Right ventricle myocardium inferior (tissue), 1 donor: ENCODE measurements around the gene INPP5A. TPM values are rescaled to one million over a fixed set of nuclear protein-coding genes. Genes with fewer than 3 reads are reported as not detected.
A peak's percentile ranks its signal among the peaks of the same experiment; 100 is the strongest.
"Not testable (repeated sequence)": the region's sequence is repeated elsewhere in the genome, so short reads cannot be mapped to it uniquely, and the experiment has no call there.

Experiments
- ATAC-seq: fragments of 200-7000 bp; cut with Tn5 transposase; one replicate; pipeline ENCODE4 v1.9.1; 2020; ENCODE audit warnings: mild to moderate bottlenecking, moderate library complexity
- DNase-seq: peaks from one replicate; pipeline ENCODE4 v3.0.0; 2021; ENCODE audit errors: missing footprints
- intact Hi-C: fragments of 100-400 bp; cut with DNase I; formaldehyde crosslinking; loops from one replicate; pipeline ENCODE4 v1.11.0; 2022
- total RNA-seq: library from RNA; stranded (reverse); fragmentation: NEBNext Ultra II Directional; extraction: Animal tissue kit (Norgen Biotek cat#: 25700); gene quantifications from one replicate; pipeline ENCODE4 v1.2.1, GENCODE V29; 2021
- donor health status: DM: no; HTN: yes; CAD: no; lungs with severe emphysema.

Gene INPP5A
- total RNA-seq, 1 donor from 2014 or later, result 108 TPM

DNA sequence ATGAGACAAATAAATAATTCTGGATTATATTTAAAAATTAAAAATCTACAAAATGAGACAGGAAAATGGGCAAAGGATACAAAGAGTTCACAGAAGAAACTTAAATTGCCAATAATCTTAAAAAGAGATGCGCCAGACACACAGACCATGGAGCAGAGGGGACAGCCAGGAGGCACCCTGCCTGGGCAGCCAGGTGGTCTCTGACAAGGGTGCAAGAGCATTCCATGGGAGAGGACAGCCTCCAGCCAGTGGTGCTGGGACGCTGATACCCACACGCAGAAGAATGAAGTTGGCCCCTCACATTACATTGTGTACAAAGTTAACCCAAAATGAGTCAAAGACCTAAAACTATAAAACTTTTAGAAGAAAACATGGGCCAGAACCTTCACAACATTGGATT, 142.1 kb downstream of the INPP5A start:
- DNase-seq, result no peak
- intact Hi-C loops, result no loop called here
- no peak for ATAC-seq

DNA sequence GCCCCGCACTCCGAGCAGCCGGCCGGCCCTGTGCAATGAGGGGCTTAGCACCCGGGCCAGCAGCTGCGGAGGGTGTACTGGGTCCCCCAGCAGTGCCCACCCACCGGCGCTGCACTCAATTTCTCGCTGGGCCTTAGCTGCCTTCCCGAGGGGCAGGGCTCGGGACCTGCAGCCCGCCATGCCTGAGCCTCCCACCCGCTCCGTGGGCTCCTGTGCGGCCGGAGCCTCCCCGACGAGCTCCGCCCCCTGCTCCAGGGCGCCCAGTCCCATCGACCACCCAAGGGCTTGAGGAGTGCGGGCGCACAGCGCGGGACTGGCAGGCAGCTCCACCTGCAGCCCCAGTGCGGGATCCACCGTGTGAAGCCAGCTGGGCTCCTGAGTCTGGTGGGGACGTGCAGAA, 143.2 kb downstream of the INPP5A start:
- ATAC-seq, intact Hi-C loops, DNase-seq: not testable (repeated sequence)

DNA sequence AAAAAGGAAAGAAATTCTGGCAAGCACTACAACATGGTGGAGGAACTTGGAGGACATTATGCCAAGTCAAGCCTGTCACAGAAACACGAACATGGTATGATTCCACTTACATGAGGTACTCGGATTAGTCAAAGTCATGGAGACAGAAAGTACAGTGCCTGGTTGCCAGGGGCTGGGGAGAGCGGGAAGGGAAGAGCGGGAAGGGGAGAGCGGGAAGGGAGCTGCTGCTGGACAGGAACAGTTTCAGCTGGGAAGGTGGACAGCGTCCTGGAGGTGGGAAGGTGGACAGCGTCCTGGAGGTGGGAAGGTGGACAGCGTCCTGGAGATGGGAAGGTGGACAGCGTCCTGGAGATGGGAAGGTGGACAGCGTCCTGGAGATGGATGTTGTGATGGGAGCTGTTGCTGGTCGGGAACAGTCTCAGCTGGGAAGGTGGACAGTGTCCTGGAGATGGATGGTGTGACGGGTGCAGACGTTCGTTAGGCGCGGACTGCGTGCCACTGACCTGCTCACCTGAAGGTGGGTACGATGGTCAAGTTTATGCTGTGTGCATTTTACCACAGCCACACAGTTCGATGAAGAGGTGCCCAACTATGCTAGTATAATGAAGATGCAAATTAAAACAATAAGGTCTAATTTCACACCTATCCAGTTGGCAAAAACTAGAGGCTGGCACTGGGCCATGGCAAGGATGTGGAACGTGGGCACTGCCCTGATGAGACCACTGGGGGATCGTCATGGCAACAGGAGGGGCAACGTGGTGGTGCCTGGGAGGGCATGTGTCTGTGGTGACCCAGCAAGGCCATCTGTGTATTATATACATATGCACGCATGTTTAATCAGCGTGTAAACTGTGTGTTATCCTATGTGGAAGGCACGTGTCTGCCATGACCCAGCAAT, 144.5 kb downstream of the INPP5A start:
- intact Hi-C loops, result no loop called here
- no peak for DNase-seq
- no peak for ATAC-seq

DNA sequence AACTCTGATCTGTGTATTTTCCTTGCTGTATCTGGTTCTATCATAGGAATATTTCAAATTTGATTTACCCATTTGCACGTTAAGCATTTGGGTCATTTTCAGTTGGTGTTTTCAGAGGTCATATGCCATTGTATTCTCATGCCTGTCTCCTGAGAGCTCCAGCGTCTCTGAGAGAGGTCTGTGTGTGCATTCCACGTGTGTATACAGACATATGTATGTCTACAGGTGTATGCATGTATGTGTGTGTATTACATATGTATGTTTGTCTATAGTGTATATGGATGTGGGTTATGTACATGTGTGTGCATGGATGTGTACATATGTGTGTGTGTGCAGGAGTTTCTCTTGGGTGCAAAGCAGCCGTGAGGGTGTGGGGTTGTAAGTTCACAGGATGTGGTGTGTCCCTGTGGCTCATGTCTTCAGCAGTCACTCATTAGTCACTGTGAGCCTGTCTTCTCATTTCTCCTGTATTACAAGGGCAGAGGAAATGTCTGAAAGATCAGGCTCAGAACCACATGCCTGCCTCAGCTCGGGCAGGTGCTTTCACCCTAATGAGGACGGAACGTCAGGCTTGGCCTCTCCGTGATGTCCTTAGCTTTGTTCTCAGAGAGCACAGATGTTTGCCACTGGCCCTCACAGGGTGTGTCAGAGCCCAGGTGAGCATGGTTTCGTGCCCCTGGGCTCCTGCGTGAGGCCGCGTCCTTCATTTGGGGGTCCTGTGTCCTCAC, 146.7 kb downstream of the INPP5A start:
- intact Hi-C loops, result no loop called here
- DNase-seq, result no peak
- no peak for ATAC-seq

DNA sequence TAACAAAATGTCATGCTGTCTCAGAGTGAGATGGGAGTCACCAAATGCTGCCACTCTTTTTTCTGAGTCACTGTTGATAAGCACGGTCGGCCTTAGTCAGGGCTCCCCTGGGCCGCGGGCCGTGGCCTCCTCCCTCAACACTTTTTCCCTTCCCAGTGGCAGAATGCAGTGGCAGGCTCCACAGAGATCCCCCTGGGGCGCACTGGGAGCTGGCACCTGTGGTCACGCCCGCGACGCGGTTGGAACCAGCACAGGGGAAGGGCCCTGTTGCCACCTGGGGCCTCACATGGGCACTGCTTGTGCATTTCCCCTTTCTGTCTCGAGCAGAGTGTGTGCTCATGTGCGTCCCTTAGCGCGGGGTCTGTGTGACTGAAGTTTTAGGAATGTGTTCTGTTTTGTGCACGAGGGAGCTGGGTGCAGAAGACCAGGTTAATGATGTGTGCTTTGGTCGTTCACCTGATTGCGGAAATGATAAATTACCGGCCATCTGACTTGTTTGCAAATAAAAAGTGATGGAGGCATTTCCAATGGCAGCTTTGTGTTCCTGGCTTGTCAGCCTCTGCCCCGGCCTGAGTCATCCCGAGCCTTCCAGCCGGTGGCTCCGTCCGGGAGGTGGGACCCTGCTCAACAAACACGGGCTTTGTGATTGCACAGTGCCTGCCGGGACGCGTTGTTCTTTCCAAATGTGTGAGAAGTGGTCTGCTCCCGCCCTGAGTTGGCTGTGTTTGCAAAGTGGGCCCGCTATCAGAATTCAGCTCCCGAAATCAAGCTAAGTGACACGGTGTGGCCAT, 147.7 kb downstream of the INPP5A start:
- intact Hi-C loops, result no loop called here
- ATAC-seq (peak; percentile 81), DNase-seq (no peak)

DNA sequence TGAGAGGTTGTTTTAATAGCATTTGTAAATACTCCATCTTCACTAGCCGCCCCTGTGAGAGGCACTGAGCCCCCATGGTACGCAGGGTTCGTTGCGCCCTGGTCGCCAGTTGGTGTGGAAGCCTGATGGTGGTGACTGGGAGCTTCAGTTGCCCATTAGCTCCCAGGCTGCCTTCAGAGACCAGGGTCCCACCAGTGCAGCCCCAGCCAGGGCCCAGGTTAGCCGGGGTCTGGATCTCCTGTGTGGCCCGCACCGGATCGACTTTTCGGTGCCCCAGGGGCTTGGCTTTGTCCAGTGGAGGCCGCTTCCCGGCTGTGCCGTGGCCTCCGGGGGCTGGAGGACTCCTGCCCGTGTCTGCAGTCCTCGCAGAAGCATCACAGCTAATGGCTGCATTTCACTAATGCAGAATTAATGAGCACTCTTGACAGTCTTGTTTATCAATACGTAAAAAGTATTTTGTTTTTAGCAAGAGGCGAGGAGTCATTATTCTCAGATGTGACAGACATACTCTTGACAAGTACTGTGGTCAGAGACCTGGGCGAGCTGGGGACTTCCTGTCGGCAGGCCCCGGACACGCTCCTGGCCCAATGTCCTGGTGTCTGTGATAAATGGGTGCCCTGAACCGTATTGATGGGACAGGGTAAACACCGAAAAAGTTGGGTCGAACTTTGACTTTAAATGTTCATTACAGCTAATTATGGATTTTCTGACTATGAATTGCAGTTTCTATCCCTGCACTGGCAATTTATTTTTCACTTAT, 148.5 kb downstream of the INPP5A start:
- intact Hi-C loops, result no loop called here
- ATAC-seq, result no peak
- no peak for DNase-seq

DNA sequence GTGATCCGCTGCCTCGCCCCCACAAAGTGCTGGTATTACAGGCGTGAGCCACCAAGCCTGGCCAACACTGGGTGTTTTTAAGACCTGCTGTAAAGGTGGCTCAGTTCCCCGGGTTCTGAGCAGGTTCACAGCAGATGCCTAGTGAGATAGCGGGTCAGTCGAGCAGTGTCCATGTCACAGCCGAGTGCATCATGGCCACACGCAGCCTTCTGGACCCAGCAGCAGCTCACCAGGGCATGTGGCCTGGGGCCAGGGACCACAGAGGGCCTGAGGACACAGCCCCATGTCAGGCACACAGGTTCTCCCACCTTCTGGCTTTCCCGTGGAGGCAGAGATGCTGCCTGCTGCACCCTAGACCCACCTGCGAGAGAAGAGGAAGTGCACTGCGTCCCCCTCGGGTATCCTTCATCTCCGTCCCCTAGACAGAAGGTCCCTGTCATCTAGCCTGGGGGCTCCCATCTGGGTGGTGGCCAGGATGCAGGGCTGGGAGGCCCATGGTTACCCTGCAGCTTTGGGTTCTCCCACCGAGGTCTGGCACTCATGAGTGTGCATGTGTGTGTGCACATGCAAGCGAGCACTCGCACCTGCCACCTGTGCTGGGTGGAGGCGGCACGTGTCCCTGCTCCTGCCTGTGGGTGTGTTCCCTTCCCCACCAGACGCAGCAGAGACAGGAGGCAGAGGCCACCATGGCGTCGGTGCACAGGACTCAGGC, 149.8 kb downstream of the INPP5A start:
- peak; percentile 28 for DNase-seq
- no peak for ATAC-seq
- intact Hi-C loops, result no loop called here

DNA sequence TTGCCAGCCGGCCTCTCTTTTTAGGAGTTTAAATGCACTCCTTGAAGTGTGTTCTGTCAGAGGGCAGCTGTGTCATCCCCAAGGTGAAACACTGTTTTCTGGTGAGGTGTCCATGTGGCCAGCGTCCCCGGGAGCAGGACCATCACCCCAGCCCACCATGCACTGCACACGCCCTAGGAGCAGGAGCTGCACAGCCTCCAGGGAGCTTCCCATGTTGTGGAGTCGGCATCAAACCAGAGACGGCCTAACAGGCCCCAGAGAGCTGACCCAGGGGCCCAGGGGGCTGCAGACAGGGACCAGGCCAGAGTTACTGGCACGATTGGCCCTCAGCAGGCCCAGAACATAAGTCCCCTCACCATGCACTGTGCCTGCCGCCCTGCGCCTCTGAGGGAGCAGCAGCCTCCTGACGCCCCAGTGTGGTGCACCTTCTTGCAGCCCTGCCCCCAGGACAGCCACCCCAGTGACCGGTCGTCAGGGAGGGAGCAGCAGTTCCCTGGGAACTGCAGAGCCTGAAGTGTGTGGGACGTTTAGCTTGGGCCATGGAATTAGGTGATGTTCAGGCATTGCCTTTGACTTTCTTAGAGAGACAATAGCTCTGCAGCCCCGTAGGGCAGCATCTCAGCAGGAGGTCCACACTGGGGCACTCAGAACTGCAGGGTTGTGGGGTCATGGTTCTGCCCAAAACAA, 150.4 kb downstream of the INPP5A start:
- intact Hi-C loops, result no loop called here
- peak; percentile 23 for DNase-seq
- no peak for ATAC-seq

DNA sequence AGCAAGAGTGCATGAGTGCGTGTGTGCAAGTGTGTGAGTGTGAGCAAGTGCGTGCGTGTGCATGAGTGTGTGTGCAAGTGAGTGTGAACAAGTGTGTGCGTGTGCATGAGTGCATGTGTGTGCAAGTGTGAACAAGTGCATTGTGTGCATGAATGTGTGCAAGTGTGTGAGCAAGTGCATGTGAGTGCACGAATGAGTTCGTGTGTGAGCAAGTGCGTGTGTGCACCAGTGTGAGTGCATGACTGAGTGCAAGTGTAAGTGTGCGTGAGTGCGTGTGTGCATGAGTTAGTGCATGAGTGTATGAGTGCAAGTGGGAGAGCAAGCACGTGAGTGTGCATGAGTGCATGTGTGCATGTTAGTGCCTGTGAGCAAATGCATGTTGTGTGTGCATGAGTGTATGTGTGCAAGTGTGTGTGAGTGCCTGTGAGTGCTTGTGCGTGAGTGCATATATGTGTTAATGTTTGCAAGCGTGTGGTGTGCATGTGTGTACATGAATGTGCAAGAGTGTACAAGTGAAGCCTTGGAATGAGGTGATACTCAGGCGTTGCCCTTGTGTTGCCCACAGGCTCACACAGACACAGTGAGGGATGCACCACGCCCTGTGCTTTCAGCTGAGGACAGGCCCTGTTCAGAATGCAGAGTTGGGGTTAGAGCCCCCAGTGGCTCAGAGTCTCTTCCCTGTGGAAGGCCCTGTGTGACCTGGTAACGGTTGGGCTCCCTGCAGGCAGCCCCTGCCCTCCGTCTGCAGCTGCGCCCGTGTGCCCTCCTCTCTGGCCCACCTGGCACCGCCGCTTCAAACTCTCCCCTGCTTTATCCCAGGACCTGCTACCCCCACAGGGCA, 151.2 kb downstream of the INPP5A start:
- no peak for ATAC-seq
- intact Hi-C loops, result no loop called here
- peak; percentile 30 for DNase-seq

DNA sequence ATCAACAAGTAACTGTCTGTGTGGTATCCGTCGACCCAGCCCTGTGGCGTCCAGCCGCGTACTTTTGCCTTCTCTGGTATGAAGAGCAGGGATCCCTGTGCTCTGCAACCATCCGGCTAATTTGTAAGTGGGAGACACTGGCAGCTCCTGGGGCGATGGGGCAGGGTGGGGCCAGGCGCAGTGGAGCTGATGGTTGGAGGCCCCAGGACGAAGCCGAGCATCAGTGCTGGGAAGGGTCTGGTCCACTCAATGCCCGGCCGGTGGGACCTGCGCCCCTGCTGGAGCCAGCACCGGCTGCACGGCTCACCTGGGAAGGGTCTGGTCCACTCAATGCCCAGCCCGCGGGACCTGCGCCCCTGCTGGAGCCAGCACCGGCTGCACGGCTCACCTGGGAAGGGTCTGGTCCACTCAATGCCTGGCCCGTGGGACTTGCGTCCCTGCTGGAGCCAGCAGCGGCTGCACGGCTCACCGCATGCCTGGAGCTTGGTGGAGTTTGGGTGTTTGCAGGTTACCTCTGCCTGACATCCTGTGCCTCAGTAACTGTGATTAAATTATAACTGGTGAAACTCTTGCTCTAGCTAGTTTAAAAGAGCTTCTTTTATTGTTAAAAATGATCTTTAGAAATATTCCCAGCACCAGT, 152.3 kb downstream of the INPP5A start:
- ATAC-seq, result no peak
- intact Hi-C loops, result no loop called here
- DNase-seq, result peak; percentile 20

DNA sequence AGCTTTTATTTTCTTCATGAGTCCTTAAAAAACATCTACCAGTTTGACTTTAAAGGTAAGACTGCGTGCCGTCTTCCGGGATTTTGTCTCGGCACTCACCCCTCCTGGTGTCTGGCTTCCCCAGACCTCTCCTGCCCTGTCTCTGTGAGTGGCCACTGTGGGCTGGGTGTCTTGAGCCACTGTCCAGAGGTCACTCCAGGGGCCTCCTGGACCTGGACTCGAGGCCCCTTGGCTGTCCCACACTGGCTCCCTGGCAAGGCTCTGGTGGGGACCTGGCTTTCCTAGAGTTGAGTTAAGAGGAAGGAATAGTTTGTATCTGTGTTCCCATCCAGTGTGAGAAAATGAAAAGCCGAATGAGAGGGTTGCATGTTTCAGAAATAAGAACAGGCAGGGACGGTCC, 152.8 kb downstream of the INPP5A start:
- ATAC-seq, result no peak
- intact Hi-C loops, result no loop called here

DNA sequence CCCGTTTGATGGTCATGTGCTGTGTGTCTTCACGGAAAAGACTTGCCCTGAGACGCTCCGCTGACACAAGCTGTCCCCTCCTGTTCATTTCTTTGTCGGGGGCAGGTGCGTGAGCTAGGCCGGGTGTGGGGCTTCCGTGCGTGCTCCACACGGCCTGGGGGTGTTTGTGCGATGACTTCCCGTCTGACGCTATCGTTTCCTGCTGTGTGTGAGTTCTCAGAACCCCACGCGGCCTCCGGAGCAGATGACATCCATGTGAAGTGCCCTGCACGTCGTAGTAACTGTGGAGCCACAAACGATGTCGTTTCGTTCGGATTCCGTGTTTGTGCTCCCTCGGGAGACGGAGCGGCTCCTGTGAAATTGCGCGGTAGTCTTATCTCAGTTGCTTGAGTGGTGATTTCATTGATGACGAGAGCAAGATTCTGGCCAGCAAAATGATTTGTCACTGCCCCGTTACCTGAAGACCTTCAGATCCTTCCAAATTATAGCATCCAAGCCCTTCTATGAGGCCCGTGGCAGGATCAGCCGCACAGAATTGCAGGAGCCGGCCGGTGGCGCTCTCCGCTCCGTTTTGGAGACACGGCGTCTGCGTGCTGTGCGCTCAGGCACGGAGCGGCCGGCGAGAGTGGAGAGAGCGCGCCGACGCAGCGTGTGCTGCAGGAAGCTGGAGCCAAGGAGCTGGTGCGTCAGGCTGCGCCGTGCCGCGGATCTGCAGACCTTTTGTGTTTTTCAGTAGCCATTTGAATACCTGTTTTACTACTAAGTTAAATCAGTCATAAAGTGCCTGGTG, 153.4 kb downstream of the INPP5A start:
- DNase-seq (peak; percentile 34), ATAC-seq (no peak)
- intact Hi-C loops, result no loop called here

More for the DNA sequence above, 152.8 kb downstream of the INPP5A start:
- DNase-seq, result peak; percentile 17

DNA sequence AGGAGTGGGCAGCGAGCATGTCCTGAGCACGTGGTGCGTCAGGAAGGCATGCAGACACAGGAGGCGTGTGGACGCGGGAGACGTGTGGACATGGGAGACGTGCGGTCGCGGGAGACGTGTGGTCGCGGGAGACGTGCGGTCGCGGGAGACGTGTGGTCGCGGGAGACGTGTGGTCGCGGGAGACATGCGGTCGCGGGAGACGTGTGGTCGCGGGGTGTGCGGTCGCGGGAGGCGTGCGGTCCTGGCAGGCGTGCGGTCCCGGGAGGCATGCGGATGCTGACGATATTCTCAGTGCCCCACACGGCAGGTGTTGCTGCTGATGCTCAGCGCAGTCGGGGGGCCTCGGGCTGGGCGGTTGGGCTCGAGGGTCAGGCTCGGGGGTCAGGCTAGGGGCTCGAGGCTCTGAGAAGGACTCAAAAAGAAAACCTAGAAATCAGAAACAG, 154.1 kb downstream of the INPP5A start:
- intact Hi-C loops, result no loop called here
- DNase-seq (peak; percentile 27), ATAC-seq (no peak)

DNA sequence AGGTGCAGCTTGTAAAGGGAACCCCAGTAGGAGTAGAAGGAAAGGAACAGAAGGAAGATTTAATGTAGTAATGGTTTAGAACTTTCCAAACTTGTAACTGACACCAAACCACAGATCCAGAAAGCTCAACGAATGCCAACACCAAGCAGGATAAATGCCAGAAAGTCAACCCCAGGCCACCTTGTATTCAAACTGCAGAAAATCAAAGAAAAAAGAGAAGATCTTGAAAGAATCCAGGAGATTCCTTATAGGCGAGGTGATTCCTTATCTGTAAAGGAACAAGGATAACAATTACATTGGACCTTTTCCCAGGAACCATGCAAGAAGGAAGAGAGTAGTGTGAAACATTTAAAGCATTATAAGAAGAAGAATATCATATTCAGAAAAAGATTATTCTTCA, 154.7 kb downstream of the INPP5A start:
- DNase-seq, result no peak
- no peak for ATAC-seq
- intact Hi-C loops, result no loop called here

DNA sequence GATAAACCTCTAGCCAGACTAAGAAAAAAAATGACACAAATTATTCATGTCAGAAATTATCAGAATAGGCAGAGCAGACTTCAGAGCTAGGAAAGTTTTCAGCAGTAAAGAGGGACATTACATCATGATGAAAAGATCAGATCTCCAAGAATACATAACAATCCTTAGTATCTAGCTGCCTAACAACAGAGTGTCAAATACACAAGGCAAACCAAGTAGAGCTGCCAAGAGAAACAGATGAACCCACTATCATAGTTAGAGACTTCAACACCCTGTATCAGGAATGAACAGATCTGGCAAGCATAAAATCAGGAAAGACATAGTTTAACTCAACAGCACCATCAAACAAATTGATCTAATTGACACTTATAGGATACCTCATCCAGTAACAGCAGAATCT, 156.1 kb downstream of the INPP5A start:
- DNase-seq, result no peak
- no peak for ATAC-seq
- intact Hi-C loops, result no loop called here
